Measurements from ENCODE around the gene KY.

Gene KY

GRCh38 chr3:134675726-134676256 is 25.0 kb upstream of the KY start:
- no peak for DNase-seq (ENCODE audit: low read depth, low spot score)

- no peak for DNase-seq (ENCODE audit: low read depth, low spot score)
Observed at GRCh38 chr3:134672571-134672970, 21.7 kb upstream of the KY start.

- DNase-seq (ENCODE audit: low read depth, low spot score) = no peak
Observed at GRCh38 chr3:134667956-134668355, 17.1 kb upstream of the KY start.

GRCh38 chr3:134667406-134667805 is 16.6 kb upstream of the KY start:
- DNase-seq (ENCODE audit: low read depth, low spot score) = no peak

- DNase-seq (ENCODE audit: low read depth, low spot score) = no peak
Observed at GRCh38 chr3:134666885-134667284, 16.1 kb upstream of the KY start.

GRCh38 chr3:134666466-134666865 is 15.6 kb upstream of the KY start:
- DNase-seq (ENCODE audit: low read depth, low spot score) = no peak

- DNase-seq (ENCODE audit: low read depth, low spot score) = no peak
Observed at GRCh38 chr3:134666052-134666451, 15.2 kb upstream of the KY start.

- no peak for DNase-seq (ENCODE audit: low read depth, low spot score)
Observed at GRCh38 chr3:134665243-134665642, 14.4 kb upstream of the KY start.

GRCh38 chr3:134663721-134664456 is 13.1 kb upstream of the KY start:
- DNase-seq (ENCODE audit: low read depth, low spot score) = no peak

GRCh38 chr3:134660046-134660441 is 9.2 kb upstream of the KY start:
- no peak for DNase-seq (ENCODE audit: low read depth, low spot score)

GRCh38 chr3:134659391-134660045 is 8.7 kb upstream of the KY start:
- no peak for DNase-seq (ENCODE audit: low read depth, low spot score)

- no peak for DNase-seq (ENCODE audit: low read depth, low spot score)
Observed at GRCh38 chr3:134658555-134658954, 7.7 kb upstream of the KY start.

- no peak for DNase-seq (ENCODE audit: low read depth, low spot score)
Observed at GRCh38 chr3:134656211-134656800, 5.5 kb upstream of the KY start.

- no peak for DNase-seq (ENCODE audit: low read depth, low spot score)
Observed at GRCh38 chr3:134655706-134656105, 4.9 kb upstream of the KY start.

GRCh38 chr3:134654031-134654430 is 3.2 kb upstream of the KY start:
- DNase-seq (ENCODE audit: low read depth, low spot score) = no peak

GRCh38 chr3:134652886-134653630 is 2.2 kb upstream of the KY start:
- DNase-seq (ENCODE audit: low read depth, low spot score) = no peak

GRCh38 chr3:134652409-134652831 is 1.6 kb upstream of the KY start:
- no peak for DNase-seq (ENCODE audit: low read depth, low spot score)

- DNase-seq (ENCODE audit: low read depth, low spot score) = peak; percentile 69
Observed at GRCh38 chr3:134651347-134652041, 672 bp upstream of the KY start.

- no peak for DNase-seq (ENCODE audit: low read depth, low spot score)
Observed at GRCh38 chr3:134649106-134649705, 1.6 kb downstream of the KY start.

- DNase-seq (ENCODE audit: low read depth, low spot score) = no peak
Observed at GRCh38 chr3:134647902-134648760, 2.7 kb downstream of the KY start.
